Bone marrow (tissue), 2 donors: Measurements from ENCODE around the gene SPATA4.

ENCODE experiments used
- DNase-seq, 2 donors: peaks; one replicate each; lab custom pipeline; 2025; lab: John Stamatoyannopoulos, UW

The SPATA4 gene

DNA sequence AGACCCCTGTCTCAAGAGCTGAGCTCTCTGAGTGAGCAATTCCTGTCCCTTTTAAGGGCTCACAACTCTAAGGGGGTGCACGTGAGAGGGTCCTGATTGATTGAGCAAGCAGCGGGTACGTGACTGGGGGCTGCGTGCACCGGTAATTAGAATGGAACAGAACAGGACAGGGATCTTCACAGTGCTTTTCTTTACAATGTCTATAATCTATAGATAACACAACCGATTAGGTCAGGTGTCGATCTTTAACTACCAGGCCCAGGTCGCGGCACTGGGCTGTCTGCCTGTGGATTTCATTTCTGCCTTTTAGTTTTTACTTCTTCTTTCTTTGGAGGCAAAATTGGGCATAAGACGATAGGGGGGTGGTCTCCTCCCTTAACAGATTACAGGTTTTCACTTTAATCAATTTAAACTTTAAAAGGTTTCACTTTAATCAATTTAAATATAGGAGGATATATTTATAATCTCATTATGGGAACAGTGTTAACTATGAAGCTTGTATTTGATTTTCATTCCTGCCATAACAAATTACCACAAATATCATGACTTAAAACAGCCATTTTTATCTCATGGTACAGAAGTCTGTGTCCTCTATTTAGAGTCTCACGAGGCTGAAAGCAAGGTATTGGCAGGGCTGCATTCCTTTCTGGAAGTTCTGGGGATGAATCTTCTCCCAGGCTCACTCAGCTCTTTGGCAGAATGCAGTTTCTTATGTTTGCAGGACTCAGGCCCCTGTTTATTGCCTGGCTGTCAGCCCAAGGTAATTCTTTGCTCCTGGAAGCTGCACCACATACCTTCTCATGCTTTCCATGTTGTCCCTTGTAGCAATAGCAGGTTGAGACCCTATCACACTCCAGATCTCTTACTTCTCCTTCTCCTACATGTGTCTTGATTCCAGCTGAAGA, 5.2 kb downstream of the SPATA4 start:
- no peak for DNase-seq

DNA sequence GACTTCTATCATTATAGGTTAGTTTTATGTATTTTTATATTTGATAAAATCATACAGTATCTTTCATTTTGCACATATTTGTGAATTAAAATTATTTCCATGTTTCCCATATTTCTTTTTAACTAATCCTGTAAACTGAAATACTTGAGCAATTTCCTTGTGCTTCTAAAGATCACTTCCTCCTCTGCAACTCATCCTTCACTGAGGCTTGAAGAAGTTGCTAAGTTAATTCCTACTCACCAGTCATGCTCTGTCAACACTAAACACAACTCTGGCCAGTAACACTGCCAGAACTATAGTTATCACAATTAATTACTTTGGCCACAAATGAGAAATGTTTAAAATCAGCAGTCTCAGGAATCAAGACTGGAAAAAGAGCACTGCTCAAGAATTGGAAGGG, 6.7 kb downstream of the SPATA4 start:
- DNase-seq = no peak

DNA sequence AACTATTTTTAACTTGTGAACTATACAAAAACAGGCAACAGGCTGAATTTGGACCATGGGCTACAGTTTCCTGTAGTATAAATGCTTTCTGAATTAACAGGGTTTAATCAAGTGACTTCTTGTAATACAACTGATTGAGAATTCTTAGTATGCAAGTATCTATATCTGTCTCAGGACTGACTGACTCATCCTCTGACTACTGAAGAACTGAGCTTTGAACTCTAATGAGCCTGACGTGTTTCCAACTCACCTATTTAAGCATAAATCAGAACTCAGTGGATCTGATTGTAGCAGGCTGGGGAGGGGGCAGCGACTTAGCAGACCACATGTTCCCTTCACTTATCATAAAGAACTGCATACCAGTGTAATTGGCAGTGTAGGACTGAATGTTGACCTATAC, 7.8 kb downstream of the SPATA4 start:
- DNase-seq = no peak

DNA sequence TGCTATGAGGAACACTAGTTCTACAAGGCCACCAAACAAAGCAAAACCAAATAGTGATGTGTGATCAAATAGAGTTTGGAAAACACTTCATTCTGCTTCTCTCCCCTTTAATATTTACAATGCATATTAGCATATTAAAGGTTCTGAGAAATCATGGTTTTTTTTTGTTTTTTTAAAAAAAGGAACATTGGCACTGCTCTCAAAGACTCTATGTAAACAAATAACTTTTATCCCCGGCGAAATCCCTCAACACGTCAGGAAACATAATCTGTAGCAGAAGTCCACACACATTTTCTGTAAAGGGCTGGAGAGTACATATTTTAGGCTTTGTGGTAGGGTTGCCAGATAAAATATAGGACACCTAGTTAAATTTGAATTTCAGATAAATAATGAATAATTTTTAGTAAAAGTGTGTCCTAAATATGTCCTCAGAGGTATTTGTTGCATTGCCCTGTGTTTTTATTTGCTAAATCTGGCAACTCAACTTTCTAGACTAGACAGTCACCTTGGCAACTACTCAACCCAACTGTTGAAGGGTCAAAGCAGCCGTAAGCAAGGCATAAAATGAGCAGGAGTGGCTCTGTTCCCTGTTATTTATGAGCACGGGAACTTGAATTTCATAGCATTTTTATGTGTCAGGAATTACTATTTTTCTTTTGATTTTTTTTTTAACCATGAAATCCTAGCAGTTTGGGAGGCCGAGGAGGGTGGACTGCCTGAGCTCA, 8.6 kb downstream of the SPATA4 start:
- no peak for DNase-seq

DNA sequence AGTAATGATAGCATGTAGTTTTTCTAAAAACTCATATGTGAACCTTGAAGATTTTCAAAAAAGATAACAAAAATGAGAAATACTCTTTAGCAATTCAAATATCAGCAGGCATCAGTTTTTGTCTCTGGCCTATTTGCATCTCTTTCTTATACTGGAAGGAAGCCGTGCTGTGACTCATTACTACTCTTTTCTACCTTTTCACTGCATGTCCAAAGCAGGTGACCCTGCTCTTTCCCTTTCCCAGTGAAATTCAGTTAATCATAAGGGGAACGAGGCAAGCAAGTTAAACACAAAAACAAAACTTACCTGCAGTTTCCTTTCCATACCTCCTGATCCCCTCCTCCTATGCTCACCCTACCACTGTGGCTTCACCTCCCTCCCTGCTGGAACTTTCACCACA, 9.3 kb downstream of the SPATA4 start:
- DNase-seq = no peak

DNA sequence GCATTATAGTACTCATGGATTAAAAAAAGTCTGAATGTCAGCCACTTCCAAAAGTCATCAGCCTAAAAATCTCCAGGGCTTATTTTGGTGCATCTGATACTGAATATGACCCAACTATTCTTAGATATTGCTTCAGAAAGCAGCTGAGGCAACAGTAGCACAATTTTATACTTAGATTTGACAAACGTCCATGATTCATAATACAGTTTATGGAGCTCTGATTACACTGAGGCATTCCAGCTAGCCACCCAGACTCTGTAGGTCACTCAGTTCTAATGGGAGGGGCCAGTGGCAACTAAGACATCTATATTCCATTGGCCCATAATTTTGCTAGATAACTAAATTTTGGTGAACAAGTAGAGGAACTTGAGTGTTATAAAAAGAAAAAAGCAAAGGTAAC, 10.3 kb downstream of the SPATA4 start:
- no peak for DNase-seq

DNA sequence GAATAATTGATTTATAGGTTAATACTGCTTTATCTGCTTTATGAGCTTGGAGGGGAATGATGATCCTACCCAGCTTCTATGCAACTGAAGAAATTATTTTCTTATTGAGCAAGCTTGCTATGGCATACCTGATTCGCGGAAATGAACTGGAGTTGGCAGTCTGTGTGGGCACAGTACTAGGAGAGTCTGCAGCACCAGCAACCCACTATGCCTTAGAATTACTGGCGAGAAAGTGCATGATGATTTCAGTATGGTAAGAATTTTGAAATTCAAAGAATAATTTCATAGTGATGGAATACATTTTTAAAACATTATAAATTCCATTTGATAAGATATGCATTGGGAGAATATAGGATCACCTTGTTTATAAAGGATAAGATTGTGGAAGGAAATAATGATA, 32.3 kb downstream of the SPATA4 start:
- DNase-seq = no peak

DNA sequence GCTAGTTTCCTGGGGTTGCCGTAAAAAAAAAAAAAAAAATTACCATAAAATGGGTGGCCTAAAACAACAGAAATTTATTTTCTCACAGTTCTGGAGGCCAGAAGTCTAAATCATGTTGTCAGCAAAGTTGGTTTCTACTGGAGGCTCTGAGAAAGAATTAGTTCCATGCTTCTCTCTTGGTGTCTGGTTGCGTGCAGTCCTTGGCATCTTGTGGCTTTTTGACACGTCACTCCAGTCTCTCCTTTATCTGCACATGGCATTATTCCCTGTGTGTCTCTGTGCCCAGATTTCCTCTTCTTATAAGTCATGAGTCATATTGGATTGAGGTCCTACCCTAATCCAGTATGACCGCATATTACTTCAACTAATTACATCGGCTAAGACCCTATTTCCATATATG, 38.7 kb downstream of the SPATA4 start:
- no peak for DNase-seq

DNA sequence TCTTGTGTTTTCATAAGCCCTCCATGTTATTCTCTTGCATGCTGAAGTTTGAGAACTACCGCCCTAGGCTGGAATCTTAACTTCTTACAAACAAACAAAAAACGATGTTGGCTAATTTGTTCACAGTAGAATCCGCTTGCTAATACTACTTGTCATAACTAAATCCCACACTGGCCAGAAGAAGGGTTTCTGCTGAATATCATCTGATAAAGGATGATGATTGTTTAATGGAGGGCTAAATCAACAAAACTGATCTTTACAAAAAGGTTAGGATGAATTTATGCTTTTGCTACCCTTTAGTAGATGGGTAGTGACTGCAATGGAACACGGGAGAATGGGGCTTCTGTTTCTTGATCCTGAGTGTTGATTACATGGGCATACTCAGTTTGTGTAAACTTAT, 42.3 kb downstream of the SPATA4 start:
- no peak for DNase-seq

DNA sequence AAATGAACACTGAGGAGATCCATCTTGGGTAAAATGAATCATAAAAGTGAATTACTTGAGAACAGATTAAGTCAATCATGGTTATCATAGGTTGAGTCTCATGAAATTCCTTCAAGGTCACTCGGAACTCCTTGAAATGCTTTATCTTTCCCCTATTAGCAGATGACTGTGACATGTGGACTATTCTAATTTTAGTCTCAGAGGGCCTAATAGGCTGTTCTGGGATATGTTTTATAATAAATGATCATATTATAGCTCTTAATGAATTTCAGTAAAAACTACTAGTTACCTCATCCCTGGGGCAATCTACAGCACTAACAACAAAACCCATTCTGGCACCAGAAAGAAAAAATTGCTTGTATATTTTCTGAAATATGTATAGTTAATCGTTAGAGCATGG, 44.7 kb downstream of the SPATA4 start:
- no peak for DNase-seq

DNA sequence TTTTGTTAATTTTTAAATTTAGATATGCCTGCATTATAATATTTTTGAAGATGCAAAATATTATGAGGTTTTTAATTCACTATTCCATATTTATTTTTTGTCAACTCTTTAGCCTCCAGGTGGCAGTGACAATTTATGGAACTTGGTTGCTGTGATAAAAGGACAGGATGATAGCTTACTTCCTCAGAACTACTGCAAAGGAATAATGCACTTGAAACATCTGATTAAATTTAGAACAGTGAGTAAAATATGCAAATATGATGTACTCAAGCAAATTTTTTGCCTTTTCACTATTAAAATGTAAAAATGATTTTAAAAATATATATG, 45.1 kb downstream of the SPATA4 start:
- peak in 1 of 2 donors; percentile 1 for DNase-seq

DNA sequence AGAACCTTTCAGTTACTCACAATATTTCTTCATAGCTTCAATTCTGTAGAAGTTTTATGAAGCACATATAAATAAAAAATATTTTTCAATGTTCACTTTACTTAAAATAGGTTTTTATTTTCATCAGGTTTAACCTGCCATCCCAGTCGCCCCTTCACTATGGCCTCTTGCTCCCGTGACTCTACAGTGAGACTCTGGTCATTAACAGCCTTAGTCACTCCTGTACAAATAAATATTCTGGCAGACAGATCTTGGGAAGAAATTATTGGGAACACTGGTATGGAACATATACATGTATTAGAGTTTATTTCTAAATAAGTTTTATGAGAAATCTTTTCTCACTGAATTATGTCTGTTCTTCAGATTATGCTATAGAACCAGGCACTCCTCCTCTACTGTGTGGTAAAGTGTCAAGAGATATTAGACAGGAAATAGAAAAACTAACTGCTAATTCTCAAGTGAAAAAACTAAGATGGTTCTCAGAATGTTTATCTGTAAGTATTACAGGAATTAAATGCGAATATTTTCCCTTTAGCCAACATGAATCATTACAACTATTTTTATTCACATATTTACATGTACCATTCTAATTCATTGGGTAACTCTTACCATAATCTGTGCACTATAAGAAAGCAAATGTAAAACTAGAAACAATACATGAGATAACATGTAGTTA, 45.6 kb downstream of the SPATA4 start:
- DNase-seq = no peak

DNA sequence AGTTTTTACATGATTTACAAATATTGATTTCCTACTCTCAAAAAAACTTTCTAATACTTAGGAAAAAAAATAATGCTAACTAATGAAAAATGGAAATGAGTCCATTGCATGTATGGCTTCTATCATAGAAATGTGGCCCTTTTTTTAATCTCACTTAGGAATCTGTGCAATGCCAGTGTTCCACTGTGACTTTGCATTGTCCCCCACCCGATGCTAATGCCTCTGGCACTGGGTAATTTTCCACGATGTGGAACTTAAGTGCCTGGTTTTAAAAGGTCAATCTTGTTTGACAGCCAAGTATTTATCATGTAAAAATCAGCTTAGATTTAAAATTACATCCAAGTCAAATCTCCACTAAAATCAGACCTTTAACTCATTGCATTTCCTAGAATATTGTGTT, 53.1 kb downstream of the SPATA4 start:
- DNase-seq = no peak

DNA sequence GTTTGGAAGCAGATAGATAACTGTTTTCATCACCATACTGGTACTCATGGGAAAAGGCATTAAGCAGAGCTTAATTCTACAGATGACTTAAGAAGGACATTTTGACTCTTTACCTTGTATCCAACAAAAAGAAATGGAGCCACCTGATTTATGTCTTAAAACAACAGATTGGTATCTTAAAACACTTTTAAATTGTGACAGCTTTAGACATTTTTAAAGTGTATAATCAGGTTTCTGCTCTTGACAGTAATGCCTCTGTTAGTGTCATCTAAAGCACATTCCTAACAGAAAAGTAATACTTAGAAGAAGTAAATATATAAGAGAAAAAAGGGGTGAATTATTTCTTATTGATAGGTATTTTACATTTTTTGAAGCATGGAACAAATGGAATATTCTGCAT, 55.9 kb downstream of the SPATA4 start:
- DNase-seq = no peak

DNA sequence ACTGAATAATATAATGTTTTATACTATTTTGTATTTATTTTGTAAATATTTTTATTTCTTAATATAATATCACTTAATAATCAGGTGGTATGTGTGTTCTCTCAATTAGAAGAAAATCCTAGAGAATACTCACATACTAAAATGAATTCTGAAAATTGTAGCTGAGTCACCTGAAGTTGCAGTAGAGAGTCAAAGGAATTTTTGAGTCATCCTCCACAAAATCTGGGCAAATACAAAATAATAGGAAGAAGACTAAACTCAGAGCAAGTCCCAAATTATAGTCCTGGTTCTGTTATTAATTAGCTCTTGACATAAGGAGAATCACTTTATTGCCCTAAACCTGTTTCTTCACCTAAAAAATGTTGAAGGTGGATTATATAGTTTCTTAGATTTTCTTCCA, 57.8 kb downstream of the SPATA4 start:
- DNase-seq = no peak

DNA sequence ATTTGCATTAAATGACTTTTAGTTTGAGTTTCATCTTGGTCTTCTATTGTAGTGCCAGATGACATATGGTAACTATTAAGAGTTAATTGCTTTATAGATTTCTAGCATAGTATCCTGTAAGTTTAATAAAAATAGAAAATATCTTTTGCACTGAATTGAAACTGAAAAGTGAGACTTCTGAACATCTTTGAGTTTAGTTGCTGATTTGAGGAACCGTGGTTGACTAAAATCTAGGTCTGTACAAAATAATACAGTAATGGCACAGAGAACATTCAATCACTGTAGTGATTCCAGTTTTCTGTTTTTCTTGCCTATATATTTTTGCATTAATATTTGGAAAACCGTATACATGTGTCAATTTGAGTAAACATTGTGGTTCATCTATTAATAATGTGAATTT, 60.7 kb downstream of the SPATA4 start:
- DNase-seq = no peak
